IgD-negative memory B cell (primary cell): ENCODE results near the gene MAP3K7. TPM values are rescaled to one million over a fixed set of nuclear protein-coding genes. Genes with fewer than 3 reads are reported as not detected.

Source experiments
- H3K27ac Mint-ChIP-seq, 3 donors: one replicate each; pipeline ENCODE4 v1.8.0; 2020 to 2022; ENCODE audit warnings: mild to moderate bottlenecking in 3 of 3, mixed read lengths in 3 of 3, moderate library complexity in 1 of 3
- H3K27me3 Mint-ChIP-seq: one replicate; pipeline ENCODE4 v1.8.0; 2021; ENCODE audit warnings: mixed read lengths
- H3K36me3 Mint-ChIP-seq: one replicate; pipeline ENCODE4 v1.8.0; 2020; ENCODE audit warnings: mild to moderate bottlenecking, mixed read lengths
- H3K4me1 Mint-ChIP-seq, 3 donors: one replicate each; pipeline ENCODE4 v1.8.0; 2020 to 2022; ENCODE audit warnings: mixed read lengths in 3 of 3, mild to moderate bottlenecking in 1 of 3
- H3K4me3 Mint-ChIP-seq, 4 donors: one replicate each; pipeline ENCODE4 v1.8.0; 2020 to 2022; ENCODE audit warnings: mild to moderate bottlenecking in 4 of 4, mixed read lengths in 4 of 4, moderate library complexity in 3 of 4
- H3K9me3 Mint-ChIP-seq, 3 donors: one replicate each; pipeline ENCODE4 v1.8.0; 2020 to 2021; ENCODE audit warnings: mixed read lengths in 3 of 3, mild to moderate bottlenecking in 1 of 3
- polyA plus RNA-seq: library from polyadenylated mRNA; unstranded; fragments of 300-500 nt; fragmentation: Illumina TruSeq; gene quantifications from one replicate; pipeline ENCODE4 v1.2.3, GENCODE V29; 2021

MAP3K7 gene
- polyA plus RNA-seq, 1 donor from 2014 or later: 22.3 TPM

GRCh38 chr6:90557006-90557405 is 29.9 kb downstream of the MAP3K7 start:
- H3K9me3 Mint-ChIP-seq: no peaks in the 10 kb centered on the region
- no peaks in the 10 kb centered on the region for H3K27me3 Mint-ChIP-seq
- no peaks in the 10 kb centered on the region for H3K36me3 Mint-ChIP-seq
- no peak overlapping the region for H3K27ac Mint-ChIP-seq
- H3K4me3 Mint-ChIP-seq: no peak overlapping the region
- peaks cover 0 to 3% (median 2%) of the 10 kb centered on the region in 3 donors for H3K4me1 Mint-ChIP-seq

- Mint-ChIP-seq H3K4me1 (peaks cover 12 to 22% (median 15%) of the 10 kb centered on the region in 3 donors), H3K36me3 (peaks cover 13% of the 10 kb centered on the region), H3K27ac (peak overlapping the region in 1 of 3 donors; percentile 18), H3K27me3 (no peaks in the 10 kb centered on the region), H3K9me3 (no peaks in the 10 kb centered on the region), H3K4me3 (no peak overlapping the region)
Measured at GRCh38 chr6:90547991-90548390, 38.9 kb downstream of the MAP3K7 start.

GRCh38 chr6:90547079-90547478 is 39.8 kb downstream of the MAP3K7 start:
- peak overlapping the region in 1 of 3 donors; percentile 16 for H3K27ac Mint-ChIP-seq
- no peaks in the 10 kb centered on the region for H3K27me3 Mint-ChIP-seq
- no peaks in the 10 kb centered on the region for H3K9me3 Mint-ChIP-seq
- H3K36me3 Mint-ChIP-seq: peaks cover 13% of the 10 kb centered on the region
- peaks cover 12 to 22% (median 15%) of the 10 kb centered on the region in 3 donors for H3K4me1 Mint-ChIP-seq
- no peak overlapping the region for H3K4me3 Mint-ChIP-seq

- H3K4me1 Mint-ChIP-seq: peaks cover 12 to 22% (median 13%) of the 10 kb centered on the region in 3 donors
- peak overlapping the region in 1 of 4 donors; percentile 47 for H3K4me3 Mint-ChIP-seq
- H3K9me3 Mint-ChIP-seq: no peaks in the 10 kb centered on the region
- no peak overlapping the region for H3K27ac Mint-ChIP-seq
- H3K27me3 Mint-ChIP-seq: no peaks in the 10 kb centered on the region
- H3K36me3 Mint-ChIP-seq: peaks cover 13% of the 10 kb centered on the region
Measured at GRCh38 chr6:90545448-90545847, 41.4 kb downstream of the MAP3K7 start.

- Mint-ChIP-seq H3K27ac (peak overlapping the region in 1 of 3 donors; percentile 44), H3K36me3 (peaks cover 13% of the 10 kb centered on the region), H3K9me3 (no peaks in the 10 kb centered on the region), H3K27me3 (no peaks in the 10 kb centered on the region), H3K4me1 (peaks cover 12 to 22% (median 13%) of the 10 kb centered on the region in 3 donors), H3K4me3 (peak overlapping the region in 3 of 4 donors; percentile 24 to 78 (median 65))
Measured at GRCh38 chr6:90544741-90545140, 42.1 kb downstream of the MAP3K7 start.

- Mint-ChIP-seq H3K36me3 (peaks cover 13% of the 10 kb centered on the region), H3K27ac (peak overlapping the region in 1 of 3 donors; percentile 50), H3K4me3 (peak overlapping the region in 2 of 4 donors; percentile 24 to 72), H3K9me3 (no peaks in the 10 kb centered on the region), H3K27me3 (no peaks in the 10 kb centered on the region), H3K4me1 (peaks cover 12 to 26% (median 13%) of the 10 kb centered on the region in 3 donors)
Measured at GRCh38 chr6:90544081-90544480, 42.8 kb downstream of the MAP3K7 start.

GRCh38 chr6:90541221-90541620 is 45.7 kb downstream of the MAP3K7 start:
- H3K4me3 Mint-ChIP-seq: no peak overlapping the region
- H3K27ac Mint-ChIP-seq: no peak overlapping the region
- H3K4me1 Mint-ChIP-seq: peaks cover 22 to 33% (median 23%) of the 10 kb centered on the region in 3 donors
- no peaks in the 10 kb centered on the region for H3K9me3 Mint-ChIP-seq
- H3K36me3 Mint-ChIP-seq: peaks cover 9% of the 10 kb centered on the region
- no peaks in the 10 kb centered on the region for H3K27me3 Mint-ChIP-seq

GRCh38 chr6:90538278-90539046 is 48.4 kb downstream of the MAP3K7 start:
- peaks cover 11 to 13% (median 11%) of the 10 kb centered on the region in 3 donors for H3K4me1 Mint-ChIP-seq
- no peaks in the 10 kb centered on the region for H3K27me3 Mint-ChIP-seq
- H3K27ac Mint-ChIP-seq: no peak overlapping the region
- H3K36me3 Mint-ChIP-seq: peaks cover 6% of the 10 kb centered on the region
- H3K9me3 Mint-ChIP-seq: no peaks in the 10 kb centered on the region
- peak overlapping the region in 2 of 4 donors; percentile 21 to 22 for H3K4me3 Mint-ChIP-seq

- H3K36me3 Mint-ChIP-seq: peaks cover 6% of the 10 kb centered on the region
- no peaks in the 10 kb centered on the region for H3K9me3 Mint-ChIP-seq
- no peaks in the 10 kb centered on the region for H3K27me3 Mint-ChIP-seq
- H3K4me3 Mint-ChIP-seq: peak overlapping the region in 1 of 4 donors; percentile 47
- peak overlapping the region in 1 of 3 donors; percentile 33 for H3K27ac Mint-ChIP-seq
- peaks cover 11% of the 10 kb centered on the region in 3 donors for H3K4me1 Mint-ChIP-seq
Measured at GRCh38 chr6:90537723-90538258, 49.1 kb downstream of the MAP3K7 start.

- Mint-ChIP-seq H3K9me3 (no peaks in the 10 kb centered on the region), H3K27me3 (no peaks in the 10 kb centered on the region), H3K4me1 (peaks cover 11% of the 10 kb centered on the region in 3 donors), H3K27ac (no peak overlapping the region), H3K4me3 (no peak overlapping the region), H3K36me3 (peaks cover 6% of the 10 kb centered on the region)
Measured at GRCh38 chr6:90537027-90537426, 49.8 kb downstream of the MAP3K7 start.

GRCh38 chr6:90536520-90536919 is 50.4 kb downstream of the MAP3K7 start:
- Mint-ChIP-seq H3K36me3 (peaks cover 6% of the 10 kb centered on the region), H3K4me3 (no peak overlapping the region), H3K9me3 (no peaks in the 10 kb centered on the region), H3K27ac (no peak overlapping the region), H3K4me1 (peaks cover 11 to 13% (median 11%) of the 10 kb centered on the region in 3 donors), H3K27me3 (no peaks in the 10 kb centered on the region)

GRCh38 chr6:90534337-90535025 is 52.4 kb downstream of the MAP3K7 start:
- peaks cover 10 to 13% (median 11%) of the 10 kb centered on the region in 3 donors for H3K4me1 Mint-ChIP-seq
- H3K27me3 Mint-ChIP-seq: no peaks in the 10 kb centered on the region
- peaks cover 6% of the 10 kb centered on the region for H3K36me3 Mint-ChIP-seq
- H3K9me3 Mint-ChIP-seq: no peaks in the 10 kb centered on the region
- no peak overlapping the region for H3K27ac Mint-ChIP-seq
- no peak overlapping the region for H3K4me3 Mint-ChIP-seq

GRCh38 chr6:90533615-90534336 is 53.1 kb downstream of the MAP3K7 start:
- no peak overlapping the region for H3K4me3 Mint-ChIP-seq

GRCh38 chr6:90530882-90531281 is 56.0 kb downstream of the MAP3K7 start:
- Mint-ChIP-seq H3K27me3 (no peaks in the 10 kb centered on the region), H3K4me3 (no peak overlapping the region), H3K4me1 (peaks cover 0 to 1% (median 0%) of the 10 kb centered on the region in 3 donors), H3K36me3 (peaks cover 8% of the 10 kb centered on the region), H3K27ac (no peak overlapping the region), H3K9me3 (no peaks in the 10 kb centered on the region)

More at GRCh38 chr6:90533615-90534336, 53.1 kb downstream of the MAP3K7 start:
- no peaks in the 10 kb centered on the region for H3K27me3 Mint-ChIP-seq
- H3K36me3 Mint-ChIP-seq: peaks cover 6% of the 10 kb centered on the region
- no peaks in the 10 kb centered on the region for H3K9me3 Mint-ChIP-seq
- H3K4me1 Mint-ChIP-seq: peaks cover 7 to 12% (median 11%) of the 10 kb centered on the region in 3 donors
- H3K27ac Mint-ChIP-seq: no peak overlapping the region
